ENCODE results near the gene ARHGEF16. TPM values are rescaled to one million over a fixed set of nuclear protein-coding genes. Genes with fewer than 3 reads are reported as not detected.

Gene ARHGEF16
- total RNA-seq, 1 experiment from 2014 or later: 11.2 TPM

- no peaks in the 10 kb centered on the region for H3K36me3 ChIP-seq (ENCODE audit: insufficient read depth, low read length, poor library complexity, severe bottlenecking)
- intact Hi-C loops (cut with micrococcal nuclease; ENCODE audit: unreplicated experiment): no loop called here
- peak overlapping the region; percentile 22 for H3K4me3 ChIP-seq (ENCODE audit: low read depth, low read length, poor library complexity, severe bottlenecking)
- no peaks in the 10 kb centered on the region for H3K9me3 ChIP-seq (ENCODE audit: low read depth, low read length, poor library complexity, severe bottlenecking)
- no TSS peak for BruUV-seq (replicated peaks)
- peaks cover 37% of the 10 kb centered on the region for H3K4me1 ChIP-seq (ENCODE audit: insufficient read depth, low read length, poor library complexity, severe bottlenecking)
- ChIA-PET POLR2A (ENCODE audit: low non-redundant PET) (no interaction called here), CTCF (interaction anchor here (1.6 to 3.2 kb wide), 2 partner anchors 19 to 147 kb away, joined by 5 to 27 read pairs; no protein-coding TSS in a partner anchor)
- no peak for DNase-seq (ENCODE audit: low spot score)
- TF ChIP-seq EZH2 (IDR thresholded peaks at IDR 0.05; ENCODE audit: borderline replicate concordance, low read depth, low read length, poor library complexity, severe bottlenecking): no peak
- TF ChIP-seq, protein P1, sequence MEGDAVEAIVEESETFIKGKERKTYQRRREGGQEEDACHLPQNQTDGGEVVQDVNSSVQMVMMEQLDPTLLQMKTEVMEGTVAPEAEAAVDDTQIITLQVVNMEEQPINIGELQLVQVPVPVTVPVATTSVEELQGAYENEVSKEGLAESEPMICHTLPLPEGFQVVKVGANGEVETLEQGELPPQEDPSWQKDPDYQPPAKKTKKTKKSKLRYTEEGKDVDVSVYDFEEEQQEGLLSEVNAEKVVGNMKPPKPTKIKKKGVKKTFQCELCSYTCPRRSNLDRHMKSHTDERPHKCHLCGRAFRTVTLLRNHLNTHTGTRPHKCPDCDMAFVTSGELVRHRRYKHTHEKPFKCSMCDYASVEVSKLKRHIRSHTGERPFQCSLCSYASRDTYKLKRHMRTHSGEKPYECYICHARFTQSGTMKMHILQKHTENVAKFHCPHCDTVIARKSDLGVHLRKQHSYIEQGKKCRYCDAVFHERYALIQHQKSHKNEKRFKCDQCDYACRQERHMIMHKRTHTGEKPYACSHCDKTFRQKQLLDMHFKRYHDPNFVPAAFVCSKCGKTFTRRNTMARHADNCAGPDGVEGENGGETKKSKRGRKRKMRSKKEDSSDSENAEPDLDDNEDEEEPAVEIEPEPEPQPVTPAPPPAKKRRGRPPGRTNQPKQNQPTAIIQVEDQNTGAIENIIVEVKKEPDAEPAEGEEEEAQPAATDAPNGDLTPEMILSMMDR (conservative IDR thresholded peaks at IDR 0.05; ENCODE audit: low read depth, low read length): no peak; the same call in 1 of the 2 replicates
- H3K27ac ChIP-seq (ENCODE audit: low read depth, low read length, poor library complexity, severe bottlenecking): peak overlapping the region; percentile 80
- H3K27me3 ChIP-seq (replicated peaks; ENCODE audit: insufficient read depth, low read depth, low read length, poor library complexity): no peaks in the 10 kb centered on the region
Measured at GRCh38 chr1:3472088-3472850, 17.8 kb downstream of the ARHGEF16 start.

GRCh38 chr1:3472906-3473305 lies 18.4 kb downstream of the ARHGEF16 start:
- Histone ChIP-seq H3K4me3 (ENCODE audit: low read depth, low read length, poor library complexity, severe bottlenecking) (no peak overlapping the region), H3K9me3 (ENCODE audit: low read depth, low read length, poor library complexity, severe bottlenecking) (no peaks in the 10 kb centered on the region), H3K4me1 (ENCODE audit: insufficient read depth, low read length, poor library complexity, severe bottlenecking) (peaks cover 37% of the 10 kb centered on the region), H3K27ac (ENCODE audit: low read depth, low read length, poor library complexity, severe bottlenecking) (peak overlapping the region; percentile 42), H3K27me3 (replicated peaks; ENCODE audit: insufficient read depth, low read depth, low read length, poor library complexity) (no peaks in the 10 kb centered on the region), H3K36me3 (ENCODE audit: insufficient read depth, low read length, poor library complexity, severe bottlenecking) (no peaks in the 10 kb centered on the region)
- ChIA-PET POLR2A (ENCODE audit: low non-redundant PET) (no interaction called here), CTCF (interaction anchor here (0.6 to 3.2 kb wide), 2 partner anchors 20 to 120 kb away, joined by 3 to 27 read pairs; no protein-coding TSS in a partner anchor)
- BruUV-seq (replicated peaks): no TSS peak
- peak; percentile 36 for DNase-seq (ENCODE audit: low spot score)
- TF ChIP-seq EZH2 (IDR thresholded peaks at IDR 0.05; ENCODE audit: borderline replicate concordance, low read depth, low read length, poor library complexity, severe bottlenecking): no peak
- TF ChIP-seq, protein P1 (conservative IDR thresholded peaks at IDR 0.05; ENCODE audit: low read depth, low read length): no peak
- intact Hi-C loops (cut with micrococcal nuclease; ENCODE audit: unreplicated experiment): no loop called here

GRCh38 chr1:3473381-3473844 lies 18.9 kb downstream of the ARHGEF16 start:
- intact Hi-C loops (cut with micrococcal nuclease; ENCODE audit: unreplicated experiment): no loop called here
- peaks cover 37% of the 10 kb centered on the region for H3K4me1 ChIP-seq (ENCODE audit: insufficient read depth, low read length, poor library complexity, severe bottlenecking)
- no peaks in the 10 kb centered on the region for H3K27me3 ChIP-seq (replicated peaks; ENCODE audit: insufficient read depth, low read depth, low read length, poor library complexity)
- peak; percentile 78 for DNase-seq (ENCODE audit: low spot score)
- no TSS peak for BruUV-seq (replicated peaks)
- H3K9me3 ChIP-seq (ENCODE audit: low read depth, low read length, poor library complexity, severe bottlenecking): no peaks in the 10 kb centered on the region
- POLR2A ChIA-PET (ENCODE audit: low non-redundant PET): no interaction called here
- peak overlapping the region; percentile 42 for H3K27ac ChIP-seq (ENCODE audit: low read depth, low read length, poor library complexity, severe bottlenecking)
- no peak overlapping the region for H3K4me3 ChIP-seq (ENCODE audit: low read depth, low read length, poor library complexity, severe bottlenecking)
- CTCF ChIA-PET: interaction anchor here (0.6 to 3.2 kb wide), 2 partner anchors 20 to 119 kb away, joined by 3 to 27 read pairs; no protein-coding TSS in a partner anchor
- TF ChIP-seq, protein P1 (conservative IDR thresholded peaks at IDR 0.05; ENCODE audit: low read depth, low read length): no peak
- TF ChIP-seq EZH2 (IDR thresholded peaks at IDR 0.05; ENCODE audit: borderline replicate concordance, low read depth, low read length, poor library complexity, severe bottlenecking): no peak
- H3K36me3 ChIP-seq (ENCODE audit: insufficient read depth, low read length, poor library complexity, severe bottlenecking): no peaks in the 10 kb centered on the region
